Stimulated activated CD4-positive, alpha-beta T cell treated with anti-CD3 and anti-CD28 coated beads, TNF-alpha, amount 100 ng/mL, for 24 hours (primary cell): ENCODE results near the gene MAP7D3.
"Not testable (repeated sequence)": the region's sequence is repeated elsewhere in the genome, so short reads cannot be mapped to it uniquely, and the experiment has no call there.

ENCODE experiments used
- DNase-seq, 3 experiments: peaks; one replicate each; pipeline ENCODE4 v3.0.0-alpha.2; 2020; ENCODE audit warnings: low read depth in 3 of 3

The MAP7D3 gene

DNA sequence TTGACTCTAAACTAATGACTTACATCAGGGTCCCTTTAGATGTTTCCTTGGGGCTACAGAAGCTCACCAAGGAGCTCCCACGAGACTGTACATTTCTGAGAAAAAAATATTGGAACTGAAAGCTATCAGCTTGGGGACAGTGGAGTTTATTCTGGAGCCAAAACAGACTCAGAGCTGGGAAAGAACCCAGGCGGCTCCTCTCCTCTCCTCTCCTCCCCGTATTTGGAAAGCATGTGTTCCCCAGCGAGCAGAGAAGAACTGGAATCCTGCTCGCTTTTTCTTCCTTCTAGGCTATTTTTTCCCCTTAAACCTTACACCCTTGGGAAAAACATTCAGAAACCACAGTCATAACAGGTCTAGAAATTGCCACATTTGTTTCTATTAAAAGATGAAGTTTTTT is 4.3 kb upstream of the MAP7D3 start:
- no peak for DNase-seq

GRCh38 chrX:136250191-136251040 is 784 bp downstream of the MAP7D3 start:
- DNase-seq: peak in 1 of 3 experiments; percentile 50

DNA sequence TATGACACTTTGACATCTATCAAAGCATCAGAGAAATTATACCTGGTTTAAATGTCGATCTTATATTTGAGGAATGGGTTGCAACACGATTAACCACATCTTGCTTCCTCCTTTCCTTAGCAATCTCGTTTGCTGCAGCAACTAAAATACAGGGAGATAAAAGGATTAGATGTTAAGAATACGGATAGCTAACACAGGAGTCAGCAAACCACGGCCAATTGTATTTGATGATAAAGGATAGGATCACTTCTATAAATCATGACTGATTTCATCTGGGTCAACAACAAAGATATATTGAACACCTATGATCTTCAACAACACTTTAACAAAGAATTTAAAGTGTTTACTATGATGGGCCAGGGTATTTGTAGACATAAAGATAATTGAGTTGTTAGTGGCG is 5.0 kb downstream of the MAP7D3 start:
- DNase-seq: no peak

DNA sequence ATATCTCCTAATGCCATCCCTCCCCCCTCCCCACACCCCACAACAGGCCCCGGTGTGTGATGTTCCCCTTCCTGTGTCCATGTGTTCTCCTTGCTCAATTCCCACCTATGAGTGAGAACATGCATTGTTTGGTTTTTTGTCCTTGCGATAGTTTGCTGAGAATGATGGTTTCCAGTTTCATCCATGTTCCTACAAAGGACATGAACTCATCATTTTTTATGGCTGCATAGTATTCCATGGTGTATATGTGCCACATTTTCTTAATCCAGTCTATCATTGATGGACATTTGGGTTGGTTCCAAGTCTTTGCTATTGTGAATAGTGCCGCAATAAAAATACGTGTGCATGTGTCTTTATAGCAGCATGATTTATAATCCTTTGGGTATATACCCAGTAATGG is 13.4 kb downstream of the MAP7D3 start:
- DNase-seq: not testable (repeated sequence)

- DNase-seq: no peak
These were observed 14.1 kb downstream of the MAP7D3 start for GRCh38 chrX:136237074-136237473.

GRCh38 chrX:136228839-136229207 is 22.4 kb downstream of the MAP7D3 start:
- no peak for DNase-seq

GRCh38 chrX:136227948-136228838 is 23.0 kb downstream of the MAP7D3 start:
- no peak for DNase-seq

- DNase-seq: no peak
These were observed 24.1 kb downstream of the MAP7D3 start for GRCh38 chrX:136227074-136227473.

DNA sequence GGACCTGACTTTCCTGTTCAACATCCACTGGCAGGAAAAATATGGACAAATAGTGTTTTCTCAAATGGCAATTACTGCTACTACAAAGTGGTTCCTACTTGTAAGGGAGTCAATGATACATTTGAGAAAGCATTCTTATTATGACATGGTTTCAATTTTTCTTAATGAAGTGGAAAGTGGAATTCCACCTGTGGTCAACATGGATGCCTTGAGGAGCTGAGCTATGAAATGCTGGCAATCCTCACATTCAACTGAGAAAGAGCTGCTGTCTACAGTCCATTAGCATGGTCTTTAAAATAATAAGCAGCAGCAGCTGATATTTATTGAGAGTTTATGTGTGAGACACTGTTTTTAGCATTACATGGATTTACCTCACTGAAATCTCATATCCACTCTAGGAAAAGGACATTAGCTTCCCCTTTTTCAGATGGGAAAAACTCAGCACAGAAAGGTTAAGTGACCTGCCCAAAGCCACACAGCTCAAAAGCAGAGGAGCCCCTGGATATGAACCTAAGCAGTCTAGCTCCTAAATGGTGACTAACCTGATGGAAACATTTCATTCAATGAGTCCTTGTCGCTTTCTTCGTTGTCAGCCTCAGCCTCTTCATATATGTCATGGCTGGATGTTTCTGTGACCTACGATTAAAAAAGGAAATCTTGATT is 29.2 kb downstream of the MAP7D3 start:
- DNase-seq: no peak

GRCh38 chrX:136220951-136221350 is 30.2 kb downstream of the MAP7D3 start:
- no peak for DNase-seq

- no peak for DNase-seq
These were observed 30.7 kb downstream of the MAP7D3 start for GRCh38 chrX:136220540-136220939.

- DNase-seq: no peak
These were observed 31.3 kb downstream of the MAP7D3 start for GRCh38 chrX:136219893-136220292.

GRCh38 chrX:136215559-136215958 is 35.6 kb downstream of the MAP7D3 start:
- no peak for DNase-seq

- no peak for DNase-seq
These were observed 36.6 kb downstream of the MAP7D3 start for GRCh38 chrX:136214551-136214950.

GRCh38 chrX:136212557-136213111 is 38.6 kb downstream of the MAP7D3 start:
- DNase-seq: no peak

DNA sequence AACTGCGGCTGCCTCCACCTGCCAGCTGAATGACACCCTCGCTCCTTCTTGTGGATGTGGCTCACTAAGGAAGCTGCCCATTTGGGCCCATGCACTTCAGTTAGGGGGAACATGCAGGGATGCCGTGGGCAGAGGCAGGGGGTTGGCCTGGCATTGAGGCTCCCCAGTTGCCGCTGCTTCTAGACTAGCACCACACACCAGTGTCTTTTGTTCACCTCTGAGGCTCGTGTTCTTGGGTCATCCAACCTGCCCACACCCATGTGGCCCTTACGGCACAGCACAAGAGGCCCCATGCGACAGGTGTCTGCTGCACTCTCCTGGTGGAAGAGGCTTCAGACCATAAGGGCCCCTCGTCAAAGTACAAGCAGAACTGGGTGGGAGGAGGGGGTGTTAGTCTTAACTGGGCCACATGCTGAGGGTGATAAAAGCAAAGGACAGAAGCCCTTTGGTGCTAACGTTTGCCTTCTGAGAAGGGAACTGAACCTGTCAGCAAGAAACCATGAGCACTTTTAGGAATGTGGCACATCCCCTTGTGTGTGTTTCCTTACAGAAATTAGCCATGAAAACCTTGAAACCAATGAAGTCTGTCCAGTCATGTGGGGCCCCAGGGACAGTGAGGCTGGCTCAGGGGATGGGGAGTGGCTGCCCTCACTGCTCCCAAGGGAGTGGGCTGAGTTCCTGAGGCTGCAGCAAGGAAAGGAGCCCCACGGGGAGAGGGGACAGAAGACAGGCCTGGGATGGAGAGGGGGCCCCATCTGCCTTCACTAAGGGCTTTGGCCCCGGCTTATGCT is 39.2 kb downstream of the MAP7D3 start:
- DNase-seq: no peak

DNA sequence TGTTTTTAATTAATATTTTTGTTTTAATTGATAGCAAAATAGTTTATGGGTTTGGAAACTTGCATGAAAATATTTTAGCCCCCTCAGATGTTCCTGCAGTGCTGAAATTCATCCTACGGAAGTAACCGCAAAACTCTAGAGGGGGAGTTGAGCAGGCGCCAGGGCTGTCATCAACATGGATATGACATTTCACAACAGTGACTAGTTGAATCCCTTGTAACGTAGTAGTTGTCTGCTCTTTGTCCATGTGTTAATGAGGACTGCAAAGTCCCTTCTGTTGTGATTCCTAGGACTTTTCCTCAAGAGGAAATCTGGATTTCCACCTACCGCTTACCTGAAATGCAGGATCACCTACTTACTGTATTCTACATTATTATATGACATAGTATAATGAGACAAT is 40.4 kb downstream of the MAP7D3 start:
- no peak for DNase-seq

DNA sequence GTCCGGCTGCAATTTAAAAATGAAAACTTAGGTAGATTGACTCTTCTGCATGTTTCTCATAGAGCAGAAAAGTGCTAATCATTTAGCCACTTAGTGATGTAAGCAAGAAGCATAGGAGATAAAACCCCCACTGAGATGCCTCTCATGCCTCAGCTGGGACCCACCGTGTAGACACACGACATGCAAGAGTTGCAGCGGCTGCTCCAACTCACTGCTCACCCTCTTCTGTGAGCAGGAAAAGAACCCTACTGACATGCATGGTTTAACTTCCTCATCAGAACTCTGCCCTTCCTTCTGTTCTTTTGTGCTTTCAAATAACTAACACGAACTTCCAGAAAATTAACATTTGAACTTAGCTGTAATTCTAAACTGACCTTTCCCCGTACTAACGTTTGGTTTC is 41.0 kb downstream of the MAP7D3 start:
- DNase-seq: no peak

GRCh38 chrX:136209751-136210150 is 41.4 kb downstream of the MAP7D3 start:
- no peak for DNase-seq

DNA sequence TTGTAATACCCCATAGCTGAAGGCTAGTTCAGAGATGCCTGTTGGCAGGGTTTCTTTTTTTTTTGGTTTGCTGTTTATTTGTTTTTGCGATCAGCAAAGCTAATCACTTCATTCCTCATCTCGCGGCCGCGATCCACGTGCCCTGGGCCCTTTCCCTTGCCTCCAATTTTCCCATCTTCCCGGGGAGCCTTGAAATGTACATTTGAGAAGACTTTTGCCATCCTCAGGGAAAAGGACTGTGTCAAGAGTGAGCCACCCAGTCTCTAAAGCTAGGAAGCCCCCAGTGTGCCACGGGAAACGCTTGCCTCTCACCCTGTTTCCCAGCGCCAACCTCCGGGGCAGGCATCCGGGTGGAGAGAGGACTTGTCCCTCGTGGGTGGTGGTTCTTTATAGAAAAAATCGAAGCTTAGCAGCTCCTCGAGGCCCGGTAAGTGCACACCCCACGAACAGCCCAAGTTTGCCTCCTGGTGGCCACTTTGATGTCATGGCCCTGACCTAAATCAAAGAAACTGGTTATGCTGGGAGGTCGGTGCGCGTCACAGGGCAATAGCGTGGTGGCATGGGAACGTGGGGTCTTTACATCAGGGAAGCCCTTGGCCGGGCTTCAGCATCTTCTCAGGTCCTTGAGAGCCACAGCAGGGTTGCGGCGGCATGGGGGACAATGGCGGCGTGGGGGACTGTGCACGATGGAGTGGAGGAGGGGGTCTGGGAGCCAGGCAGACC is 42.0 kb downstream of the MAP7D3 start:
- DNase-seq: peak in 1 of 3 experiments; percentile 17
